ENCODE results near the gene EGR2.

DNA sequence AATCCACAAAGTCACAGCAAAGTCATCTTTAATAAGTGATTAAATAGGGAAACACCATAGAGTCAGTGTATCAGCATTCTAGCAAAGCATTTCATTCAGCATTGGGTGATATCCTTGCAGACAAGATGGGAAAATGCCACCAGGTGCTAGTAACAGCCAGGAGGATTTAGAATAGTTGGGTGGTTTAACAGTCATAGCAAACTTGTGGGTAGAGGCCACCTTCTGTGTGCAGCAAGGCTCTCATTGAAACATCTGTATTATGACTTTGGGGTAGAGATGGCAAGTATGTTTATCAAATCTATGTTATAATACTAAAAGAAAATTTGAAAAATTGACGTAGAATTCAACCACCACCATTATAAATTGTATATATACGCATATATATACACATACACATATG, 38.0 kb downstream of the EGR2 start:
- no peak for TF ChIP-seq GABPA (IDR thresholded peaks at IDR 0.05; ENCODE audit: low read depth)
- TF ChIP-seq, protein P1, sequence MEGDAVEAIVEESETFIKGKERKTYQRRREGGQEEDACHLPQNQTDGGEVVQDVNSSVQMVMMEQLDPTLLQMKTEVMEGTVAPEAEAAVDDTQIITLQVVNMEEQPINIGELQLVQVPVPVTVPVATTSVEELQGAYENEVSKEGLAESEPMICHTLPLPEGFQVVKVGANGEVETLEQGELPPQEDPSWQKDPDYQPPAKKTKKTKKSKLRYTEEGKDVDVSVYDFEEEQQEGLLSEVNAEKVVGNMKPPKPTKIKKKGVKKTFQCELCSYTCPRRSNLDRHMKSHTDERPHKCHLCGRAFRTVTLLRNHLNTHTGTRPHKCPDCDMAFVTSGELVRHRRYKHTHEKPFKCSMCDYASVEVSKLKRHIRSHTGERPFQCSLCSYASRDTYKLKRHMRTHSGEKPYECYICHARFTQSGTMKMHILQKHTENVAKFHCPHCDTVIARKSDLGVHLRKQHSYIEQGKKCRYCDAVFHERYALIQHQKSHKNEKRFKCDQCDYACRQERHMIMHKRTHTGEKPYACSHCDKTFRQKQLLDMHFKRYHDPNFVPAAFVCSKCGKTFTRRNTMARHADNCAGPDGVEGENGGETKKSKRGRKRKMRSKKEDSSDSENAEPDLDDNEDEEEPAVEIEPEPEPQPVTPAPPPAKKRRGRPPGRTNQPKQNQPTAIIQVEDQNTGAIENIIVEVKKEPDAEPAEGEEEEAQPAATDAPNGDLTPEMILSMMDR (IDR thresholded peaks at IDR 0.05; ENCODE audit: insufficient read depth, low read length) = no peak
